T-helper 2 cell treated with Interferon-gamma antibody and Interleukin-4, amounts not matched to agents 5 μg/mL and 100 μg/mL, for 36 hours (primary cell): ENCODE measurements around the gene BRSK2.

Experiments used
- DNase-seq: peaks from one replicate; pipeline ENCODE4 v3.0.0; 2021; ENCODE audit warnings: low spot score
- H3K27ac Mint-ChIP-seq: one replicate; pipeline ENCODE4 v1.8.0; 2021; ENCODE audit warnings: mild to moderate bottlenecking, mixed read lengths
- H3K27me3 Mint-ChIP-seq: one replicate; pipeline ENCODE4 v1.8.0; 2021; ENCODE audit warnings: low read depth, mixed read lengths
- H3K36me3 Mint-ChIP-seq: one replicate; pipeline ENCODE4 v1.8.0; 2021; ENCODE audit warnings: low read depth, mixed read lengths
- H3K4me1 Mint-ChIP-seq: one replicate; pipeline ENCODE4 v1.8.0; 2021; ENCODE audit warnings: low read depth, mixed read lengths
- H3K4me3 Mint-ChIP-seq: one replicate; pipeline ENCODE4 v1.8.0; 2022; ENCODE audit warnings: mild to moderate bottlenecking, moderate library complexity, mixed read lengths
- H3K9me3 Mint-ChIP-seq: one replicate; pipeline ENCODE4 v1.8.0; 2021; ENCODE audit warnings: mixed read lengths

BRSK2 gene

DNA sequence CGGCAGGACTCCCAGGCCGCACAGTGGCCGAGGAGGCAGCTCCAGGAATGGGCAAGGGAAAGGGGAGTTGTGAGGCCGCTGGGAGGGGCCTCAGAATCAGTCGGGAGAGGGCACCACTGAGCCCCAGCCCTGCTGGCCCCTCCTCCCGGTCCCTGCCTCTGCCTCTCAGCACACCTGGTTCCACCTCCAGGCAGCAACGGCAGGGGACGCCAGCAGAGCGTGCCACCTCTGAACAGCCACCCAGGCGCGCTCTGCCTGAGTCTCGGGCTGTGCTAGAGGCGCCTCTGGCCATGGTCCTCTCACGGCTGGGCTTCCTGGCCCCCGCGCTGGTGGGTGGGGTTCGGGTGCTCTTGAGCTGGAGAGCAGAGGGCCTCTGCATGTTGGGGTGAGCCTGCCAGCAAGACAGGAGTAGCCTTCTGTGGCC is 63.9 kb downstream of the BRSK2 start:
- Mint-ChIP-seq H3K9me3 (no peaks in the 10 kb centered on the region), H3K4me1 (no peaks in the 10 kb centered on the region), H3K27ac (no peak overlapping the region), H3K4me3 (no peak overlapping the region), H3K36me3 (no peaks in the 10 kb centered on the region), H3K27me3 (no peaks in the 10 kb centered on the region)
- no peak for DNase-seq

DNA sequence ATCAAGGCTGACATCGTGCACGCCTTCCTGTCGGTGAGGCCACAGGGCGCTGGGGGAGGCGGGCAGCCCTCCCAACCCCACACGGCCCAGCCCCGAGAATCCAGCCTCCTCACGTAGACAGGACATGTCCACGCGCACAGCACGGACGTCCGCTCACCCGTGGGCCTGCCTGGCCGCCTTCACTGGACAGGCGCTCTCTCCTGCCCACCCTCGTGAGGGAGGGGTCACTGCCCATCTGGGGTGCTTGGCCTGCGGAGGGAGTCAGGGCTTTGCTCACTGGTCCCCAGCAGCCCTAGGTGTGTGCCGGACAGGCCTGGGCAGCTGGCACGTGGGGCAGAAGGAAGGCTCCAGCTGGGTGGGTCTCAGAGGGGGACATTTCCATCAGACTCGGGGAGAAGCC is 64.8 kb downstream of the BRSK2 start:
- Mint-ChIP-seq H3K9me3 (no peaks in the 10 kb centered on the region), H3K27me3 (no peaks in the 10 kb centered on the region), H3K4me1 (no peaks in the 10 kb centered on the region), H3K27ac (no peak overlapping the region), H3K36me3 (no peaks in the 10 kb centered on the region), H3K4me3 (no peak overlapping the region)
- no peak for DNase-seq

DNA sequence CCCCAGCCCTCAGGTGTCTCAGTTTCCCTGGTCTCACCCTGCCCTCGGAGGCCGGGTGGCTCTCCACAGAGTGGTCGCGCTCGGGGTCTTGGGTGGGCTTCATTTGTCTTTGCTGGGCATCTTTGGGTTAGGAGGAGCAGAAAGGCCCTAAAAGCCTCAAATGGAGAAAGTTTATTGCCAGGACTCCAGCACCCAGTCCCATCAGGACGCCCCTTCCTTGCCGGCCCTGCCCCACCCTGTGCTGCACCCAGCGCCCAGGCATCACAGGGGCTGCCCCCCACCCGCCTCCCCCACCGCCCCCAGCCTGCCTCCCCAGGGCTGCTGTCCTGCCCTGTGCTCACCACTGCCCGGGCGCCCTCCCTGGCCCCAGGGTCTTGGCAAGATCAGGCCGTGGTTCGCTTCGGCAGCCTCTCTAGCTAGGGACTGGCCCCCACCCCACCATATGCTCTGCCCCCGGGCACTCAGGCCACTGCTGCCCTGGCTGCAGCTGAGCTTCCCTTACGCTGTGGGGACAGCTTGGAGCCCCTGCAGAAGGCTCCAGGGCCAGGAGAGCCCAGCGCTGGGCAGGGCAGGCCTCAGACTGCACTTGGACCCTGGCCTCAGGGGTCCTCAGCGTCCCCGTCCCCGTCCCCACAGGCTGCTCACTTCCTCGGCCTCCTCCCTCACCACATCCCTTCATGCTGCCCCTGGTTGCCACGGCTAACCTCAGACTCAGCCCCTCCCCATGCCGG is 65.5 kb downstream of the BRSK2 start:
- DNase-seq, result no peak
- H3K9me3 Mint-ChIP-seq, result no peaks in the 10 kb centered on the region
- H3K27ac Mint-ChIP-seq, result no peak overlapping the region
- no peaks in the 10 kb centered on the region for H3K27me3 Mint-ChIP-seq
- no peaks in the 10 kb centered on the region for H3K4me1 Mint-ChIP-seq
- no peak overlapping the region for H3K4me3 Mint-ChIP-seq
- H3K36me3 Mint-ChIP-seq, result no peaks in the 10 kb centered on the region

DNA sequence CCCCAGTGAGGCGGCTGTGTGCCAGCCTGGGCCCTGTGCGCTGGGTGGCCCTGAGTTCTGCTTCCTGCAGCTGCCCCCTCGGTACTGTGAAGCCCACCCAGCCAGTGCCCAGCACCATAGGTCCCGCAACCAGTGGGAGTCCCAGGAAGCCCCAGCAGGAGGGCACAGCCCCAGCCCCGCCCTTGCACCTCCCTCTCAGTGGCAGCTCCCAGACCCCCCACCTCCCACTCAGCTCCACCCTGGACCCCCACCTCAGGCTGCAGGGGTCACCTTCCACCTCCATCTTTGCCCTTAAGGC is 66.0 kb downstream of the BRSK2 start:
- no peaks in the 10 kb centered on the region for H3K36me3 Mint-ChIP-seq
- no peak for DNase-seq
- no peak overlapping the region for H3K27ac Mint-ChIP-seq
- H3K27me3 Mint-ChIP-seq, result no peaks in the 10 kb centered on the region
- H3K4me1 Mint-ChIP-seq, result no peaks in the 10 kb centered on the region
- H3K4me3 Mint-ChIP-seq, result no peak overlapping the region
- no peaks in the 10 kb centered on the region for H3K9me3 Mint-ChIP-seq

DNA sequence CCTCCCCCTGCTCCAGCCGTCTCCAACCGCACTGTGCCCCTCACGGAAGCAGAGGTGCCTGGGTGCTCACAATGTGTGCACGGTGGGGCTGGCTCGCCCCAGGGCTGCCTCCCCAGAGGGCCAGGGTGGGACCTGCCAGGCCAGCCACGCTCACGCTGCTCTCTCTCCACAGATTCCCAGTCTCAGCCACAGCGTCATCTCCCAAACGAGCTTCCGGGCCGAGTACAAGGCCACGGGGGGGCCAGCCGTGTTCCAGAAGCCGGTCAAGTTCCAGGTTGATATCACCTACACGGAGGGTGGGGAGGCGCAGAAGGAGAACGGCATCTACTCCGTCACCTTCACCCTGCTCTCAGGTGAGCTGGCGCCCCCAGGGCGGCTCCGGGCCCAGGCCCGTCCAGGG is 66.4 kb downstream of the BRSK2 start:
- Mint-ChIP-seq H3K36me3 (no peaks in the 10 kb centered on the region), H3K27ac (no peak overlapping the region), H3K27me3 (no peaks in the 10 kb centered on the region), H3K9me3 (no peaks in the 10 kb centered on the region), H3K4me3 (no peak overlapping the region), H3K4me1 (no peaks in the 10 kb centered on the region)
- DNase-seq, result no peak

DNA sequence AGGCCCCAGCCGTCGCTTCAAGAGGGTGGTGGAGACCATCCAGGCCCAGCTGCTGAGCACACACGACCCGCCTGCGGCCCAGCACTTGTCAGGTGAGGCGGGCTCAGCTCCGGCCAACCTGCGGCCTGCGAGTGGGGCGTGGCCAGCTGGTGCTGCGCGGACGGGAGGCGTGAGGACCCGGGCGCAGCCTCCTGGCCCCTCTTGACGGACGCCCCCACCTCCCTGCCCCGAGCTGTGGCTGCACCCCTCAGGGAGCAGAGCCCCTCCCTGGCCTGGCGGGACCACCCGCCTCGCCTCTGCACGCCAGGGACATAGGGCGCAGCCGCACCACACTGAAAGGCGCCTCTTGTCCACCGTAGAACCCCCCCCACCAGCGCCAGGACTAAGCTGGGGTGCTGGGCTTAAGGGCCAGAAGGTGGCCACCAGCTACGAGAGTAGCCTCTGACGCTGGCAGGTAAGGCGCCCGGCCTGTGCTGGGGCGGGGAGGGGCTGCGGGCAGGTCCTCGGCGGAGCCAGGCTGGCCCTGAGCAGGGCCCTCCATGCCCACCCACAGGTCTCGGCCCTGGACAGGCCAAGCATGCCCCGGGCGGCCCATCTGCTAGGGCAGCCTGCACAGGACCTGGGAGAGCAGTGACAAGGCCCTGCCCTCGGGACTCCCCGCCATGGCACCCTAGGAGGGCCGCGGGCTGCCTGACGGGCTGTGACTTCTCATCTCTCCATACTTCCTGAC is 67.0 kb downstream of the BRSK2 start:
- Mint-ChIP-seq H3K4me1 (no peaks in the 10 kb centered on the region), H3K27me3 (no peaks in the 10 kb centered on the region), H3K9me3 (no peaks in the 10 kb centered on the region), H3K36me3 (no peaks in the 10 kb centered on the region), H3K4me3 (no peak overlapping the region), H3K27ac (no peak overlapping the region)
- DNase-seq, result no peak

DNA sequence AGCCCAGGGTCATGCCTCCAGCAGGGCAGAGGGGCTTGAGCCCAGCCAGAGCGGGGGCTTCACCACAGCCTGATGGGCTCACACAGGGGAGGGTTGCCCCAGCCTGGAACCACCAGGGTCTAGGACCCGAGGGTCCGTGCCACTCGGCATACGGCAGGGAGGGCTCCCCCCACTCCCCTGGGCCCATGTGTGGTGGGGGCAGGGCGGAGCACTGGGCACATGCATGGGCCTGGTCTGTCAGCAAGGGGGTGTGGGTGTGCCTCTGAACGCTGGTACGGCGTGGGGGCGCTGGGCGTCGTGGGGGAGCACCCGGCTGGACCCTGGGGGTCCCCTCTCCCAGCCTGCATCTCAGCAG is 67.6 kb downstream of the BRSK2 start:
- no peaks in the 10 kb centered on the region for H3K27me3 Mint-ChIP-seq
- no peak for DNase-seq
- H3K27ac Mint-ChIP-seq, result no peak overlapping the region
- H3K9me3 Mint-ChIP-seq, result no peaks in the 10 kb centered on the region
- no peaks in the 10 kb centered on the region for H3K36me3 Mint-ChIP-seq
- no peak overlapping the region for H3K4me3 Mint-ChIP-seq
- H3K4me1 Mint-ChIP-seq, result no peaks in the 10 kb centered on the region

DNA sequence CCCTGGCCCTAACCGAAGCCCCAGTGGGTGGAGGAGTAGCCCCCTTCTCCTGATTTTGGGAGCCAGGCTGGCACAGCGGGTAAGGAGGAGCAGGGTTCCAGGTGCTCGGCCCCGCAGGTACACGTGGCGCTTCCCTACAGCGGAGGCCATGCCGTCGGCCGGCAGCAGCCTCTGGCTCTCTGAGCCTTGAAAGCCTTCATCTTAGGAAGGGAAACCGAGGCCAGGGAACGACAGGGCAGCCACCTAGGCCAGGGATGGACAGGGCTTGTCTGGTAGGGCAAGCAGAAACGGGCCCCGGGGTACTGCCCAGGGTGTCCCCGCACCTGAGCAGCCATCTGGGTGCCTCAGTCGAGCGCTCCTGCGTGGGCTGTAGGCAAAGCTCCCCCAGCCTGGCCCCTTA is 68.1 kb downstream of the BRSK2 start:
- H3K4me3 Mint-ChIP-seq, result no peak overlapping the region
- no peaks in the 10 kb centered on the region for H3K36me3 Mint-ChIP-seq
- H3K9me3 Mint-ChIP-seq, result no peaks in the 10 kb centered on the region
- DNase-seq, result no peak
- H3K27me3 Mint-ChIP-seq, result no peaks in the 10 kb centered on the region
- H3K4me1 Mint-ChIP-seq, result no peaks in the 10 kb centered on the region
- no peak overlapping the region for H3K27ac Mint-ChIP-seq

DNA sequence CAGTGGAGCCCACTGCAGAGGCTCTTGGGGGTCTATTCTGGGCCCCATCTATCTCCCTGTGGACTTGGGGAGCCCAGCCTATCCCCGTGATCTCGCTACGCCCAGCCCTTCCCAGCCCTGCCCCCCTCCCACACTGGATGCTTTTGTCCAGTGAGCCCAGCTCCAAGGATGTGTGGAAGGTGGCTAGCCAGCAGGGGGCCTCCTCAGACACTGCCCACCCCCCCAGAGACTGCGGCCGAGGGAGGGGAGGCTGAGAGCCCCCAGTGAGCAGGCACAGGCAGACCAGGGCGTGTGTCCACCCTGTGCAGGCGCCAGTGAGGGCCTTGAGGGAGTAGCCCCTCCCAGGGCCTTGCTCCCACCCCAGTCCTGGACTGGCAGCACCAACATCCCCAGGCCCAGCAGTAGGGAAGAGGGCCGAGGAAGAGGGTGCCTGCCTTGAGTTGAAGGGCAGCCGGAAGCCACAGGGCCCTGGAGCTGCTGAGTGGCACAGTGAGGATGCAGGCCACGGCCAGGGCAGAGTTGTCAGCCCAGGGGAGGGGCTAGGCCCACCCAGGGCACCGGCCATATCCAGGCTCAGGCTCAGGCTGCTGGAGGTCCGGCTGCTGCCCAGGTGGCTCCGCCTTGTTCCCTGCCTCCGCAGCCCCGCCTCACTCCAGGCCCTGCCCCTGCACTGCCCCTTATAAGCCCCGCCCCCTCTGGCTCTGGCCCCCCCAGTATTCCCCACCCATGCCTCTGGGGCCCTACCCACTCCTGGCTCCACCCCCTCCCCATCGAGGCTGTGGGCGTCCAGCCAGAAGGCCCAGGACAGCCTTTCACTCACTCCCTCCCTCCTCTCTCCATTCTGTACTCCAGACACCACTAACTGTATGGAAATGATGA is 68.8 kb downstream of the BRSK2 start:
- no peaks in the 10 kb centered on the region for H3K9me3 Mint-ChIP-seq
- no peaks in the 10 kb centered on the region for H3K36me3 Mint-ChIP-seq
- H3K27me3 Mint-ChIP-seq, result no peaks in the 10 kb centered on the region
- no peaks in the 10 kb centered on the region for H3K4me1 Mint-ChIP-seq
- no peak for DNase-seq
- no peak overlapping the region for H3K4me3 Mint-ChIP-seq
- no peak overlapping the region for H3K27ac Mint-ChIP-seq

DNA sequence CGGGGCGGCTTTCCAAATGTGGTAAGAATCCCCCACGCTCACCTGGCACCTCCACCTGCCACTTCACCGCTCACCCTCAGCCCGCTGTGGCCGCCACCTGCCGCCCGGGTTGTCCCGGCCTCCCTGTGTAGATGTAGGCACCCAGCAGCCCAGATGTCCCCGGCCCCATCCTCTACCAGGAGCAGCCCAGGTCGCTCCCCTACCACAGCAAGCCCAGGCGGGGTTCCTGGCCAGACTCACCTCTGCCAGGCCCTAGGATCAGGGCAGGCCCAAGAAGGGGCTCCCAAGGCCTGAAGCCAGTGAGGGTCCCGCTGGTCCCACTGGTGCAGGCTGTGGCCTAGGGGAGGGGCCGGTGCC is 69.5 kb downstream of the BRSK2 start:
- no peaks in the 10 kb centered on the region for H3K4me1 Mint-ChIP-seq
- no peak for DNase-seq
- no peak overlapping the region for H3K4me3 Mint-ChIP-seq
- no peaks in the 10 kb centered on the region for H3K27me3 Mint-ChIP-seq
- H3K9me3 Mint-ChIP-seq, result no peaks in the 10 kb centered on the region
- no peaks in the 10 kb centered on the region for H3K36me3 Mint-ChIP-seq
- no peak overlapping the region for H3K27ac Mint-ChIP-seq

DNA sequence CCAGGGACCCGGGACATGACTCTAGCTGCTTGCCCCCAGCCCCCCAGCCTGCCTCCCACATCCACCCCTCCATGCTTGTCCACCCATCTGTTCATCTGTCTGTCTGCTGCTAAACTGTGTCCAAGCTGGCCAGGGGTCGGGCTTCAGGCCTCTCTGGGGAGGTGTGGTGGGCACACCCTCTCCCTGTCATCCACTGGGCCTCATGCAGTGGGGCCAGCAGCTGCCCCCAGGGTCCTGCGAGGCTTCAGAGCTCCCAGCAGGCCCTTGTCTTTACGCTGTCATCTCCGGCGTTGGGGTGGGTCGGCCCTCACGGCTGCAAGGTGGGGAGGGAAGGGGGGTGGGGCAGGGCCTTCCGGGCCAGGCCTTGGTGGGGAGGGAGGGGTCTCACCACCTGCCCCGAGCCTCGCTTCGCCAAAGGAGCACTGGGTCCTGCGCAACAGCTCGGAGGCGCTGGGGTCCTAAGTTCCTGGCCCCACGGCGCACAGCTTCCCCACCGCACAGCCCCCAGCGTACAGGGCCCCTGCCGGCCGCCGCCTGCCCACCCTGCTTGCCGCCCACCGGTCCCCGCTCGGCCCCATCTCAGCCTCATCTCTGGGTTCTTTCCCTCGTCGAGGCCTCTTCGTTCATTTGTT is 70.1 kb downstream of the BRSK2 start:
- Mint-ChIP-seq H3K27me3 (no peaks in the 10 kb centered on the region), H3K36me3 (no peaks in the 10 kb centered on the region), H3K4me1 (no peaks in the 10 kb centered on the region), H3K9me3 (no peaks in the 10 kb centered on the region), H3K4me3 (no peak overlapping the region), H3K27ac (no peak overlapping the region)
- no peak for DNase-seq

DNA sequence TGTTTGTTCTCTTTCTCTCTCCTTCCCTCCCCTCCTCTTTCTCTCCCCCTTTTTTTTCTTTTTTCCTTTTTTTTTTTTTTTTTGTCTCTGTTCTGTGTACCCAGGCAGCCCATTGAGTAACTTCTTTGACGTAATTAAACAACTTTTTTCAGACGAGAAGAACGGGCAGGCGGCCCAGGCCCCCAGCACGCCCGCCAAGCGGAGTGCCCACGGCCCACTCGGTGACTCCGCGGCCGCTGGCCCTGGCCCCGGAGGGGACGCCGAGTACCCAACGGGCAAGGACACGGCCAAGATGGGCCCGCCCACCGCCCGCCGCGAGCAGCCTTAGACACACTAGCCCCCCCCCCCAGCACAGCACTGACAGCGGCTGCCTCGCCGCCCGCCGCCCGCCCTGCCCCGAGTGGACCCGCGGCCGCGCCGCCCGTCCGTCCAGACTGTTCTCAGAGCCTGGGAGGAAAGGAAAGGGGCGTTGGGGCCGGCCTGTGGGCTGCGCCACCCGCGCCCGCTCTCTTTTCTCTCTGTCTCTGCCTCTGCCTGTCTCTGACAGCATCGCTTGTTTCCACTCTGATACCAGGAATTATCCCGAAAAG is 70.8 kb downstream of the BRSK2 start:
- no peaks in the 10 kb centered on the region for H3K9me3 Mint-ChIP-seq
- H3K4me3 Mint-ChIP-seq, result no peak overlapping the region
- H3K4me1 Mint-ChIP-seq, result no peaks in the 10 kb centered on the region
- no peak overlapping the region for H3K27ac Mint-ChIP-seq
- no peaks in the 10 kb centered on the region for H3K36me3 Mint-ChIP-seq
- no peak for DNase-seq
- no peaks in the 10 kb centered on the region for H3K27me3 Mint-ChIP-seq

DNA sequence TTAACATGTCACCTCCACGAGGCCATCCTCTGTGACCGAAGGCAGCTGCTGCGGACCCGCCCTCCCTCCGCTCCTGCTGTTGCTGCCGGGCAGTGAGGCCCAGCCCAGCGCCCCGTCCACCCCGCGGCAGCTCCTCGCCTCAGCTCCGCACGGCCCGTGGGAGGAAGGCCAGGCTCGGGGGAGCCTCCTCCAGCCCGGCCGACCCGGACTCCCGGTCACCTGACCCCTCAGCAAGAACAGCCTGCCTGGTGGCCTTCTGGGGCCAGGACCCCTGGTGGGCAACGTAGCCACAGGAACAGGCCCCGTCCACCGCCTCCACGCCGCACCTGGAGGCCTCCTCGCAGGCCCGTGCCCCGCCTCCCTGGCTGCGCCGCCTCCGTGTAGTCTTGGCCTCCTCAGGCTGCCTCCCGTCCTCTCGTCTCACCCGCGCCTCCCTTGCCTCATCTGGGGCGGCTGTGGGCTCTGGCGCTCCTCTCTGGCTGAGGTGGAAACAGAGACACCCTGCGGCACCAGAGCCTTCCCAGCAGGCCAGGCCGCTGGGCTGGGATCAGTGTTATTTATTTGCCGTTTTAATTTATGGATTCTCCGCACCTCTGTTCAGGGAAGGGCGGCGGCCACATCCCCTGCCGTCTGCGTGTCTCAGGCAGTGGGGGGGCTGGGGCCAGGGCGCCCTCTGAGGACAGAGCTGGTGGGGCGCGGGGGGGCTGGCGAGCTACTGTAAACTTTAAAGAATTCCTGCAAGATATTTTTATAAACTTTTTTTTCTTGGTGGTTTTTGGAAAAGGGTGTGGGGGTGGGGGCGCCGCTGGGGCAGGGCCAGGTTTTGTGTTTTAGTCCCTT is 71.5 kb downstream of the BRSK2 start:
- DNase-seq, result no peak
- H3K4me1 Mint-ChIP-seq, result no peaks in the 10 kb centered on the region
- H3K27ac Mint-ChIP-seq, result no peak overlapping the region
- no peak overlapping the region for H3K4me3 Mint-ChIP-seq
- H3K9me3 Mint-ChIP-seq, result no peaks in the 10 kb centered on the region
- no peaks in the 10 kb centered on the region for H3K27me3 Mint-ChIP-seq
- H3K36me3 Mint-ChIP-seq, result no peaks in the 10 kb centered on the region
